Midbrain (tissue), 1 donor: ENCODE results near the gene ZNF205.
"Not testable (repeated sequence)": the region's sequence is repeated elsewhere in the genome, so short reads cannot be mapped to it uniquely, and the experiment has no call there.

Experiments used
- DNase-seq: peaks from one replicate; lab custom pipeline; 2025; lab: John Stamatoyannopoulos, UW

ZNF205 gene

DNA sequence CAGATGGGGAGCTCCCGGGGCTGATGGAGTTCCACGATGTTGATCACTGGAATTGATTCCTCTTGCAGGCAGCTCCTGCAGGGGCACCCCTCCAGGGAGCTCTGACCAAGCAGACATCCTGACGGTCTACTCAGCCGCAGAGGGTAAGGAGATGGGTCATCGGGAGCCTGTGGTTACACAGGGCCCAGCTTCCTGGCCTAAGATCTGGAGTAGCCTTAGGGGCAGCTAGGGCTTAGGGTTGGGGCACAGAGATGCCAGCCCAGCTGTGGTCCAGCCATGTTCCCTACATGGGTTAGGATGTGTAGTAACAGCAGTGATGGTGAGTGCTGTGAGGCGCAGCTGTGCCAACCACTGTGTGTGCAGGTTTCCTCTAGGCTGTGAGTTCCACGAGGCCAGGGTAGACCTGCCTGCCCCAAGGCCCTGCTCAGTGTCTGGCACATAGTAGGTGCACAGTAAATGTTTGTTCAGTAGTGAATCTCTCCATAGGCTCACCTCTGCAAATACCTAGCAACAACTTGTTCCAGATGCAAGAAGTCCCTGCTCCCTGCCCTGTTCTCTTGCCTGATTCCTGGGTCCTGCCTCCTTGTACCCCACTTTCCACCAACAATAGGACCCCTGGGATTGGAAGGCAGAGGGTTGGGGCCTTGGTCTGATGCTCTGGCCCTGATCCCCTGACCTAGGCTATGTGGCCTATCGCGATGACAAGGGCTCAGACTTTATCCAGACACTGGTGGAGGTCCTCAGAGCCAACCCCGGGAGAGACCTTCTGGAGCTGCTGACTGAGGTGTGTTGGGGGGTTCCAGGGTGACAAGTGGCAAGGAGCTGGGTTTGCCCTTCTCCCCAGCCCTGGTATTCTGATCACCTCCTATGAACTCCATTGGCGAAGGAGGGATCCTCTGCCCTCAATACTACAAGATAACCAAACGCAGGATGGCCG, 36.1 kb downstream of the ZNF205 start:
- DNase-seq: no peak

DNA sequence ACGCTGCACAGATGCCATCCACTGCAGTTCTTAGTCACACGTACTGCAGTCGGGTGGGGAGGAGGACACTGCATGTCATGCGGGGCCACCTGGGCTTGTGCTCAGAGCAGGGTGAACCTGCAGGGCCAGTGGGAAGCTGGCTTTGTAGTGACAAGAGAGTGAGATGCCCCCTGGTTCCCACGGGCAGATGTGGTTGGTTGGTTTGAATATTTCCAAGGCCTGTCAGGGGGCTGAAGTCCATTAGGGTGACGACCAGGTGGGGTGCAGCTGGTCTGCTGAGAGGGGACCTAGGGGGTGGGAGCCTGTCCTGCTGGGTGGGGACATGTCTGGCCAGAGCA, 36.8 kb downstream of the ZNF205 start:
- no peak for DNase-seq

DNA sequence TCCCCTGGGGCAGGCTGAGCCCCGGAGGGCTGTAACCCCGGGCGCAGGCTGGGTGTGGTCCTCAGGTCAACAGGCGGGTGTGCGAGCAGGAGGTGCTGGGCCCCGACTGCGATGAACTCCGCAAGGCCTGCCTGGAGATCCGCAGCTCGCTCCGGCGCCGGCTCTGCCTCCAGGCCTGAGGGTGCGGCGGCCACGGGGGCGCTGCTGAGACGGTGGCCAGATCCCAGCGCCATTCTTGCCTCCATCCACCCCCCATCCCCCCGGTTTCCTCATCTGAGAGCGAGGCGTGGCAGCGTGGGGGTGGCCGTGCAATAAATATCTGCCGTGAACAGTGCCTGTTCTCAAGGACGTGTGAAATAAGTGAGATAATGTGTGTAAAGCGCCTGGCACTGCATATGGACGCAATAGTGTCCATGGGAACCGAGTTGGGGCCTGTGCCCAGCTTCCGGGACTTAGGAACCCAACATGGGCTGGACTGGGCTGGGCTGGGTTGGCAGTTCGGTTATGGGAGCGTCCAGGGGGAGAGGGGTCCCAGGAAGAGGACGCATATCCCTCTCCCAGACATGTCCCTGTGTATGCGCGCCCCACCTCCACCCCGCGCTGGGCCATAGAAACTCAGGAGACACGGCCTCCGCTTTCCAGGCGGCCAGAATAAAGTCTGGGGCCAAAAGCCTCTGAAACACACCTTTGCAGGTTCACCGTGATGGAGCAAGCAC, 37.4 kb downstream of the ZNF205 start:
- DNase-seq: peak; percentile 40

DNA sequence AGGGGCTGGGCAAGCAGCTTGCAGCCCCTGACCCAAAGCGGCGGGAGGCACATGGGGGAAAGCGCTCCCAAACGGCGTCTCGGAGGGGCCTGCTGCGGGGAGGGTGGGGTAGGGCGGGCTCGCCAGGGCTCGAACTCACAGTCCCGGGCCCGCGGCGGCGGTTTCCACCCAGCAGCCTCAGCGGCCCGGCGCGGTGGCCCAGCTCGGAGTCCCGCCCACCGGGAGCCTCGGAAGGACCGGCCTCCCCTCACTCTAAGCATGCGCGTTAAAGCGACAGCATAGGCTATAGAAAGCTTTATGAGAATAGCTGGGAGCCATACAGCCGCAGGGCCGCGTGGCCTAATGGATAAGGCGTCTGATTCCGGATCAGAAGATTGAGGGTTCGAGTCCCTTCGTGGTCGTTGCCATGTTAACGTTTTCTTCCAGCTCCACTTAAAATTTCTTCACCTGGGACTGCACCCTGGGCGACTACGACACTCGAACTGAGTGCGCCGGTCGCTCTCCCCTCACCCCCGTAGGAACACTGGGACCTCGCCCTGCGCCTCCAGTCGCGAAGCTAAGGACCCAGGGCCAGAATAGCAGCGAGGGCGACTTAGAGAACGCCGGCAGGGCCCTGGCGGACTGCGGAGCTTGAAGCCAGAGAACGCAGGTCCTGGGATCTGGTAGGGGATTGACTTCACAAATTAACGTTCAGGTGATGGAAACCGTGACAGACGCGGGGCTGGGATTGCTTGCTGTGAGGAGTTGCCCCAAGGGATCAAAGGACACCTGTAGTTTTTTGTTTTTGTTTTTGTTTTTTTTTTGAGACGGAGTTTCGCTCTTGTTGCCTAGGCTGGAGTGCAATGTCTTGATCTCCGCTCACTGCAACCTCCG, 38.2 kb downstream of the ZNF205 start:
- DNase-seq: peak; percentile 94

DNA sequence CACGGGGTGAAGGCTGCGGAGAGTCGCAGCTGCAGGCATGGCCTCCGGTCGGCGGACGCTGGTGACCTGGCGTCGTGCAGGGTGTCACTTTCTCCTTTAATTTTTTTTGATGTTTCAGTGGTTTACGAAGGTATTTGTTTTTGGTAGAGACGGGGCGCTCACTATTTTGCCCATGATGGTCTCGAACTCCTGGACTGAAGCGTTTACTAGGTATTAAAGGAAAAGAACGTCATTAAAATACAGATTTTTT, 39.6 kb downstream of the ZNF205 start:
- no peak for DNase-seq

DNA sequence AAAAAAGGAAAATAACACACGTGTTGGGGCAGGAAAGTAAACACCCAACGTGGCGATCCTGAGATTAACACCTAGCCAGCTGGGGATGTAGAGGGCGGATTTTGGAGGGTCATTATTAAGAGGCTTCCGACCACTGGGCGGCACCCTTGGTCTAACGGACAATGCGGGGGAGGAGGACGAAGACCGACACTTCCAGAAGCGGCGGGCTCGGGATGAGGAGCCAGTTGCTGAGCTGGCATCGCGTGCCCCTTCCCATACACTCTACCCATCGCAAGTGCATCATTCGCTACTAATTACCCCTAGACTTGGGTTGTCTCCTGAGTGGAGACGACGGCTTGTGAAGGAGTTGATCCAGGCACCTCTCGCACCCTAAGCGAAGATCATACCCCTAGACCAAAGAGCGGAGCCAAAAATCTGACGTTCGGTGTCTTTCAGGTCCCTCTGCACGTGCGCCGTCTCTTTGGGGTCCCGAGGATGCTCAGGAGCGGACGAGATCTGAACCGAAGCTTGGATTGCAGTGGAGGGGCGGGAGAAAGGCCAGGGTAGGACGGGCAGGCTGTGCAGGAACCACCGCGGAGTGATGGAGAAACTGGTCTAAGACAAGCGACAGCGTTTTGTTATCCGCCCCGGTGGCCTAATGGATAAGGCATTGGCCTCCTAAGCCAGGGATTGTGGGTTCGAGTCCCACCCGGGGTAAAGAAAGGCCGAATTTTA, 40.0 kb downstream of the ZNF205 start:
- peak; percentile 81 for DNase-seq

DNA sequence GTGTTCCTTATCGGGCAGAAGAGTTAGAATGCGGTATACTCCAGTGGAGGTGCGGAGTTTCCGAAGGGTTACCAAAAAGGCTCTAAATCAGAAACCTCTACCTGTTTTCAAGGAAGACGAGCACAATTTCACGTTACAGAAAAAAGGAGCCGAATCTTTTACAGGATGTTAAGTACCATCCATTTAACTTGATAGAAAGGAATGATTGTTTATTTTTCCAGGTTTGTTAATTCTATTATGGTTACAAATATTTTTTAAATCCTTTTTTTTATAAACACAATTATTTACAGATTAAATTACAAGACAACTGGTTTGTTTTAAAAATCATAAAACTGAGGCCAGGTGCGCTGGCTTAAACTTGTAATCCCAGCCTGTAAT, 40.6 kb downstream of the ZNF205 start:
- no peak for DNase-seq

DNA sequence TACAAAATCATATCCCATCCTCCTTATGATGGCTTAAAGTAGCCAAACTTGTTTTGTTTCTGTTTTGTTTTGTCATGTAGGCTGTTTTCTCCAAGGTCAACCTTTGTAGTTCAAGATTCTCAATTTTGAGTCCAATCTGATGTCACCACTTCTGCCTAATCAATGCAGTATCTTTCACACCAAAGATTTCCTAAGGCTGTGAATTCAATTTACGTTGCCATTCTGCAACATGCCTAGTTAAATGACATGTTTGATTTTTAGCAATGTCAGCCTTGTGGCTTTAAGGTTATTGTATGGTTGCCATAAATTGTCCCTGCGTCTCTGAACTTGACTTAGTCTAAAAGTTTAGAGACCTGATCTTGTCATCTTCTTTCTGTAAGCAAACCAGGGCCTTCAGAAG, 42.8 kb downstream of the ZNF205 start:
- DNase-seq: no peak

DNA sequence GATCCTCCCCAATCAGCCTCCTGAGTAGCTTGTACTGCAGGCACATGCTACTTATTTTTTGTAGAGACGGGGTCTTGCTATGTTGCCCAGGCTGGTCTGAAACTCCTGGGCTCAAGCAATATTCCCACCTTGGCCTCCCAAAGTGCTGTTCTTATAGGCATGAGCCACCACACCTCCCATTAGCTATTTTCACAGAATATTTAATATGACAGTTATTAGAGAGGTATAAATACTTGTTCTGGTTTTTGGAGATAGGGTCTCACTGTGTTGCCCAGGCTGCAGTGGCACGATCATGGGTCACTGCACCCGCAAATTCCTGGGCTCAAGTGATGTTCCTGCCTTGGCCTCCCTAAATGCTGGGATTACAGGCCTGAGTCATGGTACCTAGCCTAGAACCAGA, 43.6 kb downstream of the ZNF205 start:
- no peak for DNase-seq

DNA sequence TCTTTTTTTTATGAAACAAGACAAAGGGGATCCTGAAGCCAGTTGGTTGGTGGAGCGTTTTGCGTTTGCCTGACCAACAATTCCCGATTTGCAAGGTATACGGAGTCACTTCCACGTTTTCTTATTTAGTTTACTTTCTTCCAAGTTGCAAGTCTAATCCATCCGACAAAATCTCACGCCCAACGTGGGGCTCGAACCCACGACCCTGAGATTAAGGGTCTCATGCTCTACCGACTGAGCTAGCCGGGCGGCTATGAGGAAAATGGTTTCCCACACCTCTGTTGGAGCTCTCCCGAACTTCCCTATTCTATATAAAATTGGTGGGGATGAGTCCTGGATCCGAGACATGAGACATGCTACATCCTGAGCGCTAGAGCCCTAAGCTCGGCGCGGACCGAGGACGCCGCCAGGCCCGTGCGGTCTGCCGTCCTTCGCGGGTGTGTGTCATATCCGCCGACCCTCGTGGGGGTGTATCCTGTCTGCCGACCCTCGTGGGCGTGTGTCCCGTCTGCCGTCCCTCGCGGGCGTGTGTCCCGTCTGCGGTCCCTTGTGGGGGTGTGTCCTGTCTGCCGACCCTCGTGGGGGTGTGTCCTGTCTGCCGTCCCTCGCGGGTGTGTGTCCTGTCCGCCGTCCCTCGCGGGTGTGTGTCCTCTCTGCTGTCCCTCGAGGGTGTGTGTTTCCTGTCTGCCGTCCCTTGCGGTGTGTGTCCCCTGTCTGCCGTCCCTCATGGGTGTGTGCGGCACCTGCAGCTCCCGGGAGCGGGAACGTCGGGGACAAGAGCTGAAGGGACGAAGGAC, 45.0 kb downstream of the ZNF205 start:
- DNase-seq: no peak

DNA sequence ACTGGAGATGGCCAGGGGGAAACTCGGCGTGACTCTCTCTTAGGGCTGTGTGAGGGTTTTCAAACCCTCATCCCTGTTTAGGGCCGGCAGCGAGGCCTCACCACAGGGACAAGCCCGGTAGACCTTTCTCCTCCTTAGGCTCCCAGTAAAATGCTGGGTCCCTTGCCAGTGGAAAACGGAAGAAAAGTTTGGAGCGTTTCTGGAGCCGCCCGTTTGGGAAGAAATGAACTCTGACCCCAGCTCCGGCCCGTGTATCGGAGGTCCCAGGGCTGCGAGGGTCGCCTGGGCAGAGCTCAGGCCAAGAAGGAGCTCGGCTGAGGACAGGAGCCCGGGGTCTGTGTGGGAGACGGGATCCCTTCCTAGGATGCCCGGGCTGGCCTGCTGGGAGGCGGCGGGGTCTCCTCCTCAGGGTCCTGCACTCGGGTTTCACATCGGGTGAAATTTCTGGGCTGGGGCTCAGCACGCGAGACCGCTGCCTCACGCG, 45.7 kb downstream of the ZNF205 start:
- DNase-seq: no peak

DNA sequence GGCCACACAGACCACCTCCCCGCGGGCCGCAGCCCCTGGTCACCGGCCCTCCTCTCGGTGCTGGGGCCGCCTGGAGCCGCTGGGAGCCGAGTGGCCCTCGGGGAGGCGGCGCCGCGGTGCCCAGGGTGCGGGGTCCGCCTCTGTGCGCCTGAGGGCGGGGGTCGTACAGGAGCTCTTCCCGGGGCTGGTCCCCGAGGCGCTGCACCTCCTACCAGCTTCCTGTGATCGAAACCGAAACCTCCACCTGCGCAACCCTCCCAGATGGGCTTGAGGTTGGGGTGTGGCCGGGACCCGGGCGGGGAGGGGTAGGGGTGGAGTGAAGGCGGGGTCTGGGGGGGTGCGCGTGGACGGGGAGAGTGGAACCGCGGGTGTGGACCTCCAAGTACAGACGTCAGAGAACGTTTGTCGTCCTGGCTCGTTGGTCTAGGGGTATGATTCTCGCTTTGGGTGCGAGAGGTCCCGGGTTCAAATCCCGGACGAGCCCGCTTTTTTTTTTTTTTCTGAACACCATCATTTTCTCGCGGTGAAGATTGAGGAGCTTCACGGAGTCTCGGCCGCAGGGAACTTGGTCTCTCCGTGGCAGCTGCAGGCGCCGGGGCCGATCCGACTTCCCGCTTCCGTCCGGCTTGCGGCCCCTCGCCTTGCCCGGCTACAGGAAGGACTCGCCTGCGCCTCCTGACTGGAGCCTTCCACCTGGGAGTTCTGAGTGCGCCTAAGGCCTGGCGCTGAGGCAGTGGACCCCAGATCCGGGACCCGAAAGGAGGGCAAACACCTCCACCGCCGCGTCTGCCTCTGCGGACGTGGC, 46.3 kb downstream of the ZNF205 start:
- peak; percentile 46 for DNase-seq

DNA sequence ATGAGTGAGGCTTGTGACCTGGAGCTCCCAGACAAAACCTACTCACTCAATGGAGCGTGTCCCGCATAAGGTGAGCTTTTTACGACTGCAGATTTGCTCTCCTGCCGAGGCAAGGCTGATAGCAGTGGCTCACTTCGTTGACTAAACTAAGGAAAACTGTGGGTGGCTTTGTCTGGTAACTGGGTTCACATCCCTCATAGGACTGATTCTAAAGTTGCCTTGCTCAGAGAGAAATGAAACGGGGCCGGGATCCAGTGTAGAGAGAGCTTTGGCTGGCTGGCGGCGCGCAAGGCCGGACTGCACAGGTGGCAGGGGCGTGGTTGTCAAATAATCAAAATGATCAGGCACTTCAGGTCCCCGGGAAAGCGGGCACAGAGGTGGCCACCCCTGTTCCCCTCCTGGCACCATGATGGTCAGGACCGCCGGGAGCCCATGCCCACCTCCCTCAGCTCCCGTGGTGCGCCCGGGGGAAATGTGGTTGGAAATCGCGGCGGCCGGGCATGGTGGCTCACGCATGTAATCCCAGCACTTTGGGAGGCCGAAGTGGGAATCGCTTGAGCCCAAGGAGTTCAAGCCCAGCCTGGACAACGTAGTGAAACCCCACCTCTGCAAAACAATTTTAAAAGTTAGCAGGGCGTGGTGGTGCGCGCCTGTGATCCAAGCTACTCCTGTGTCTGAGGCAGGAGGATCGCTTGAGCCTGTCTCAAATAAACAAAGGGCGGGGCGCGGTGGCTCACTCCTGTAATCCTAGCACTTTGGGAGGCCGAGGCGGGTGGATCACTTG, 49.0 kb downstream of the ZNF205 start:
- no peak for DNase-seq

DNA sequence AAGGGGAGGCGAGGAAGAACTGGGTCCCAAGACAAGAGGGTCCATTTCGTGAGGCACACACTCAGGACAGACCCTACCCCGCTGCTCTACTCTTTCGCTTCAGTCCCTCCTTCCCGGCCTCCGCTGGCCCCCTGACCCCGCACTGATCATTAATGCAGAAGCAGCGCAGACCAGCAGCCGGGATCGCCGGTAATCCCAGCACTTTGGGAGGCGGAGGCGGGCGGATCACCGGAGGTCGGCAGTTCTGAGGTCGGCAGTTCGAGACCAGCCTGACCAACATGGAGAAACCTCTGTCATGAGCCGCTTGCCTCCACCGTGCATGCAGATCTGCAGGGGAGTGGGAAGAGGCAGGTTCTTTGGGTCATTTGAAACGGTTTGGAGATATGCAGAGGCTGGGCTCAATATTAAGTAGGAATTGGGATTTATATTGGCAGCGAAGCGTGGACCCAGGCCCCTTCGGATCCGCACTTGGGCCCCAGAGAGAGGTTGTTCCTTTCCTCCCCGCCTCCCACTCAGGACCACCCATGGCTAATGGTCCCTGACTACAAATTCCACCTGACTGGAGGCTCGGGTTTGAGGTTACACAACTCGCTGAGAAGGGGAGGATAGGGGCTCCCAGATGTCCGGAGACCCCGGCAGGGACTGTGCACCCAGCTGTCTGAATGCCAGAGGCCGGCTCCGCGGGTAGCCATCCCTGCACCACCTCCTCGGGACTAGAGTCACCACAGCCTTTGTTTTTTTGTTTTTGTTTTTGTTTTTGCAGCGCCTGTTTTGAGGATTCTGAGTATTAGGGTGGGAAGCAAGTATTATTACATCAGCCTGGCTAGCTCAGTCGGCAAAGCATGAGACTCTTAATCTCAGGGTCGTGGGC, 52.0 kb downstream of the ZNF205 start:
- no peak for DNase-seq

DNA sequence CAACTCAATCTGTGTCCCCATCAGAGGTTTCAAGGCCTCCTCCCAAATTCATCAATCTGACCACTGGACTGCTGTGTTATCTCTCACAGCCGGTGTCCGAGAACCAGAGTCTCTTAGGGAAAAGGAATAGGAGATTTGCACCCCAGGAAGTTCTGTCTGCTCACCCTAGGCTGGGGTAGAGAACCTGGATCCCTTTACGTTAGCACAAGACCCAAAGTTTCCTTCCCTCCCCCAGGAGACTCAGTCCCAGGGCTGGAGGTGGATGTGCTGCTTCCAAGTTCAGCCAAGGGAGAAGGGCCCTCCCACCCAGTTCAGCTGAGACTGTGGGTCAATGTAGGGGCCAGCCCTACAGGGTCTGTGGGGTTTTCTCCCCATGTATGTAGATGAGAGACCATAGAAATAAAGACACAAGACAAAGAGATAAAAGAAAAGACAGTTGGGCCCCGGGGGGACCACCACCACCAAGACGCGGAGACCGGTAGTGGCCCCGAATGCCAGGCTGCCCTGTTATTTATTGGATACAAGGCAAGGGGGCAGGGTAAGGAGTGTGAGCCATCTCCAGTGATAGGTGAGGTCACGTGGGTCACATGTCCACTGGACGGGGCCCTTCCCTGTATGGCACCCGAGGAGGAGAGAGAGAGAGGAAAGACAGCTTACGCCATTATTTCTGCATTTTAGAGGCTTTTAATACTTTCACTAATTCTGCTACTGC, 52.9 kb downstream of the ZNF205 start:
- DNase-seq: no peak

DNA sequence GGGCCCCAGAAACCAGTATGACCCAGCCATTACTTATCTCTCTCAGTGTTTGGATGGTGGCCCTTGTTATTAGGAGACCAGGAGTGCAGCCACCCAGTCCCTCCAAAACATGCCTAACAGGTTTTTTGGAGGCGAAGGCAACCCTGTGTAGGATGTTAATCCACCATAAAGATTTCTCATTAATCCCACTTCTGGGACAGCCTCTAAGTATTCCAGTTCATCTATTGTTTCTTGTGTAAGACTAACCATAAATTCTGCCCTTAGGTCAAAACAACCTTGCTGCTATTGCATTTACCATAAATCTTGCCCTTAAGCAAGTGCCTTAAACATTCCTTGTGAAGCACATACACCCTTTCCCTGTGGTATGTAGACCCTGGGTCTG, 54.1 kb downstream of the ZNF205 start:
- DNase-seq: no peak

DNA sequence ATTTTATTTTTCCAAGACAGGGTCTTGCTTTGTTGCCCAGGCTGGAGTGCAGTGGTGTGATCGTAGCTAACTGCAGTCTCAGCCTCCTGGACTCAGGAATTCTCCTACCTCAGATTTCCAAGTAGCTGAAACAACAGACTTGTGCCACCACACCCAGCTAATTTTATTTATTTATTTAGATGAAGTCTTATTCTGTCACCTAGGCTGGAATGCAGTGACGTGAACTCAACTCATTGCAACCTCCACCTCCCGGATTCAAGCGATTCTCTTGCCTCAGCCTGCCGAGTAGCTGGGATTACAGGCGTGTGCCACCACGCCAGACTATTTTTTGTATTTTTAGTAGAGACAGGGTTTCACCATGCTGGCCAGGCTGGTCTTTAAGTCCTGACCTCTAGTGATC, 56.3 kb downstream of the ZNF205 start:
- not testable (repeated sequence) for DNase-seq
